Measurements from ENCODE around the gene EXOC6. TPM values are rescaled to one million over a fixed set of nuclear protein-coding genes. Genes with fewer than 3 reads are reported as not detected.
A peak's percentile ranks its signal among the peaks of the same experiment; 100 is the strongest.

Gene EXOC6
- total and polyA plus RNA-seq, 2 of the 13 experiments (the other 11 are each of a cell fraction or from before 2014, with no cell fraction given): 22.2 to 29.2 TPM

DNA sequence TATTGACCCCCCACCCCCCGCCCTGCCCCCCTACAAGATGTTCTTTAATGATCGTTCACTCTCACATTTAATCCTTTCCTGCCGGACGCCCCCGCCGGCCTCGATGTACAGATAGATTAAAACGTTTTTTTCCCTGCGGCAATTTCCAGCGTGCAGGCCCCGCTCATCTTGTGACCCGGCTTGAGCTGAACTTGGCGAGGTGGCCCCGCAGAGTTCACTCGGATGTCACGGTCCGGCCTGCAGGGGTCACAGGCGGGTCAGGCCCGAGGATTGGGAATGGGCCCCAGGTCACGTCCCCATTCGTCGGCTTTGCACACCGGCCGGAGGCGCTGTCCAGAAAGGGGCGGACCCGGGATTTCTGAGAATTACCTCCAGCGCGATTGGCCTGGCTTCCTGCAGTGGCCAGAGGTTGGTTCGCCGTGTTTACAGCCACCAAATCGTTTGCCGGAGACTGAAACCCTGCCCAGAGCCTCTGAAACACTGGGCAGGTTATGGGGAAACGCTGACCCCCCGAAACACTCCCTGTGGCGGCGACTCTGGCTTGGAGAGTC, 223.4 kb downstream of the EXOC6 start (continued):
- TF ChIP-seq PAX8 (CRISPR knock-in tag; IDR thresholded peaks at IDR 0.05; ENCODE audit: borderline replicate concordance) (no peak), ONECUT2 (CRISPR knock-in tag; IDR thresholded peaks at IDR 0.05) (no peak), RFXAP (CRISPR knock-in tag; IDR thresholded peaks at IDR 0.05; ENCODE audit: borderline replicate concordance) (peak; percentile 56; the same call in 1 of the 2 replicates), ZNF510 (CRISPR knock-in tag; IDR thresholded peaks at IDR 0.05; ENCODE audit: low read depth) (no peak), RBFOX2 (IDR thresholded peaks at IDR 0.05; ENCODE audit: low read depth, low read length) (no peak), HMGA1 (CRISPR knock-in tag; conservative IDR thresholded peaks at IDR 0.05) (no peak), ZNF567 (CRISPR knock-in tag; IDR thresholded peaks at IDR 0.05; ENCODE audit: borderline replicate concordance) (no peak), ZSCAN21 (CRISPR knock-in tag; IDR thresholded peaks at IDR 0.05; ENCODE audit: borderline replicate concordance) (no peak), NFIB (CRISPR knock-in tag; IDR thresholded peaks at IDR 0.05; ENCODE audit: borderline replicate concordance) (no peak), ZBTB3 (CRISPR knock-in tag; IDR thresholded peaks at IDR 0.05; ENCODE audit: borderline replicate concordance, low read depth) (no peak), TEAD2 (CRISPR knock-in tag; IDR thresholded peaks at IDR 0.05) (no peak), PHF8 (CRISPR knock-in tag; IDR thresholded peaks at IDR 0.05) (peak; percentile 32; the same call in 1 of the 2 replicates), ZNF879 (CRISPR knock-in tag; IDR thresholded peaks at IDR 0.05) (no peak)
- TF ChIP-seq, protein P1, sequence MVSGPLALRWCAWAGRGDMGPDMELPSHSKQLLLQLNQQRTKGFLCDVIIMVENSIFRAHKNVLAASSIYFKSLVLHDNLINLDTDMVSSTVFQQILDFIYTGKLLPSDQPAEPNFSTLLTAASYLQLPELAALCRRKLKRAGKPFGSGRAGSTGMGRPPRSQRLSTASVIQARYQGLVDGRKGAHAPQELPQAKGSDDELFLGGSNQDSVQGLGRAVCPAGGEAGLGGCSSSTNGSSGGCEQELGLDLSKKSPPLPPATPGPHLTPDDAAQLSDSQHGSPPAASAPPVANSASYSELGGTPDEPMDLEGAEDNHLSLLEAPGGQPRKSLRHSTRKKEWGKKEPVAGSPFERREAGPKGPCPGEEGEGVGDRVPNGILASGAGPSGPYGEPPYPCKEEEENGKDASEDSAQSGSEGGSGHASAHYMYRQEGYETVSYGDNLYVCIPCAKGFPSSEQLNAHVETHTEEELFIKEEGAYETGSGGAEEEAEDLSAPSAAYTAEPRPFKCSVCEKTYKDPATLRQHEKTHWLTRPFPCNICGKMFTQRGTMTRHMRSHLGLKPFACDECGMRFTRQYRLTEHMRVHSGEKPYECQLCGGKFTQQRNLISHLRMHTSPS (CRISPR knock-in tag; IDR thresholded peaks at IDR 0.05; ENCODE audit: low read depth): no peak
- TF ChIP-seq, protein P2, sequence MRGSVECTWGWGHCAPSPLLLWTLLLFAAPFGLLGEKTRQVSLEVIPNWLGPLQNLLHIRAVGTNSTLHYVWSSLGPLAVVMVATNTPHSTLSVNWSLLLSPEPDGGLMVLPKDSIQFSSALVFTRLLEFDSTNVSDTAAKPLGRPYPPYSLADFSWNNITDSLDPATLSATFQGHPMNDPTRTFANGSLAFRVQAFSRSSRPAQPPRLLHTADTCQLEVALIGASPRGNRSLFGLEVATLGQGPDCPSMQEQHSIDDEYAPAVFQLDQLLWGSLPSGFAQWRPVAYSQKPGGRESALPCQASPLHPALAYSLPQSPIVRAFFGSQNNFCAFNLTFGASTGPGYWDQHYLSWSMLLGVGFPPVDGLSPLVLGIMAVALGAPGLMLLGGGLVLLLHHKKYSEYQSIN (CRISPR knock-in tag; IDR thresholded peaks at IDR 0.05; ENCODE audit: borderline replicate concordance): no peak
- TF ChIP-seq, protein P3, sequence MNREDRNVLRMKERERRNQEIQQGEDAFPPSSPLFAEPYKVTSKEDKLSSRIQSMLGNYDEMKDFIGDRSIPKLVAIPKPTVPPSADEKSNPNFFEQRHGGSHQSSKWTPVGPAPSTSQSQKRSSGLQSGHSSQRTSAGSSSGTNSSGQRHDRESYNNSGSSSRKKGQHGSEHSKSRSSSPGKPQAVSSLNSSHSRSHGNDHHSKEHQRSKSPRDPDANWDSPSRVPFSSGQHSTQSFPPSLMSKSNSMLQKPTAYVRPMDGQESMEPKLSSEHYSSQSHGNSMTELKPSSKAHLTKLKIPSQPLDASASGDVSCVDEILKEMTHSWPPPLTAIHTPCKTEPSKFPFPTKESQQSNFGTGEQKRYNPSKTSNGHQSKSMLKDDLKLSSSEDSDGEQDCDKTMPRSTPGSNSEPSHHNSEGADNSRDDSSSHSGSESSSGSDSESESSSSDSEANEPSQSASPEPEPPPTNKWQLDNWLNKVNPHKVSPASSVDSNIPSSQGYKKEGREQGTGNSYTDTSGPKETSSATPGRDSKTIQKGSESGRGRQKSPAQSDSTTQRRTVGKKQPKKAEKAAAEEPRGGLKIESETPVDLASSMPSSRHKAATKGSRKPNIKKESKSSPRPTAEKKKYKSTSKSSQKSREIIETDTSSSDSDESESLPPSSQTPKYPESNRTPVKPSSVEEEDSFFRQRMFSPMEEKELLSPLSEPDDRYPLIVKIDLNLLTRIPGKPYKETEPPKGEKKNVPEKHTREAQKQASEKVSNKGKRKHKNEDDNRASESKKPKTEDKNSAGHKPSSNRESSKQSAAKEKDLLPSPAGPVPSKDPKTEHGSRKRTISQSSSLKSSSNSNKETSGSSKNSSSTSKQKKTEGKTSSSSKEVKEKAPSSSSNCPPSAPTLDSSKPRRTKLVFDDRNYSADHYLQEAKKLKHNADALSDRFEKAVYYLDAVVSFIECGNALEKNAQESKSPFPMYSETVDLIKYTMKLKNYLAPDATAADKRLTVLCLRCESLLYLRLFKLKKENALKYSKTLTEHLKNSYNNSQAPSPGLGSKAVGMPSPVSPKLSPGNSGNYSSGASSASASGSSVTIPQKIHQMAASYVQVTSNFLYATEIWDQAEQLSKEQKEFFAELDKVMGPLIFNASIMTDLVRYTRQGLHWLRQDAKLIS (CRISPR knock-in tag; IDR thresholded peaks at IDR 0.05): no peak
- TF ChIP-seq, protein P4, sequence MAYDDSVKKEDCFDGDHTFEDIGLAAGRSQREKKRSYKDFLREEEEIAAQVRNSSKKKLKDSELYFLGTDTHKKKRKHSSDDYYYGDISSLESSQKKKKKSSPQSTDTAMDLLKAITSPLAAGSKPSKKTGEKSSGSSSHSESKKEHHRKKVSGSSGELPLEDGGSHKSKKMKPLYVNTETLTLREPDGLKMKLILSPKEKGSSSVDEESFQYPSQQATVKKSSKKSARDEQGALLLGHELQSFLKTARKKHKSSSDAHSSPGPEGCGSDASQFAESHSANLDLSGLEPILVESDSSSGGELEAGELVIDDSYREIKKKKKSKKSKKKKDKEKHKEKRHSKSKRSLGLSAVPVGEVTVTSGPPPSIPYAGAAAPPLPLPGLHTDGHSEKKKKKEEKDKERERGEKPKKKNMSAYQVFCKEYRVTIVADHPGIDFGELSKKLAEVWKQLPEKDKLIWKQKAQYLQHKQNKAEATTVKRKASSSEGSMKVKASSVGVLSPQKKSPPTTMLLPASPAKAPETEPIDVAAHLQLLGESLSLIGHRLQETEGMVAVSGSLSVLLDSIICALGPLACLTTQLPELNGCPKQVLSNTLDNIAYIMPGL (CRISPR knock-in tag; IDR thresholded peaks at IDR 0.05; ENCODE audit: borderline replicate concordance in 1 of 2, low read depth in 1 of 2): no peak
- TF ChIP-seq, protein P5, sequence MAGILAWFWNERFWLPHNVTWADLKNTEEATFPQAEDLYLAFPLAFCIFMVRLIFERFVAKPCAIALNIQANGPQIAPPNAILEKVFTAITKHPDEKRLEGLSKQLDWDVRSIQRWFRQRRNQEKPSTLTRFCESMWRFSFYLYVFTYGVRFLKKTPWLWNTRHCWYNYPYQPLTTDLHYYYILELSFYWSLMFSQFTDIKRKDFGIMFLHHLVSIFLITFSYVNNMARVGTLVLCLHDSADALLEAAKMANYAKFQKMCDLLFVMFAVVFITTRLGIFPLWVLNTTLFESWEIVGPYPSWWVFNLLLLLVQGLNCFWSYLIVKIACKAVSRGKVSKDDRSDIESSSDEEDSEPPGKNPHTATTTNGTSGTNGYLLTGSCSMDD (CRISPR knock-in tag; IDR thresholded peaks at IDR 0.05): no peak
